Activated CD4-positive, alpha-beta T cell treated with anti-CD3 and anti-CD28 coated beads, Interleukin-2, amount 50 U/mL, for 1 hour (primary cell): Measurements from ENCODE around the gene CDH4.

ENCODE experiments used
- DNase-seq: peaks from one replicate; pipeline ENCODE4 v3.0.0-alpha.2; 2020

CDH4 gene

GRCh38 chr20:61251529-61252393, at the start of gene CDH4:
CDH4 (plus strand) TSS chr20:61252261.
- DNase-seq, result no peak

- no peak for DNase-seq
Observed at GRCh38 chr20:61203320-61203719, 48.7 kb upstream of the CDH4 start.

GRCh38 chr20:61204206-61204605, 47.9 kb upstream of the CDH4 start:
- DNase-seq, result no peak

DNA sequence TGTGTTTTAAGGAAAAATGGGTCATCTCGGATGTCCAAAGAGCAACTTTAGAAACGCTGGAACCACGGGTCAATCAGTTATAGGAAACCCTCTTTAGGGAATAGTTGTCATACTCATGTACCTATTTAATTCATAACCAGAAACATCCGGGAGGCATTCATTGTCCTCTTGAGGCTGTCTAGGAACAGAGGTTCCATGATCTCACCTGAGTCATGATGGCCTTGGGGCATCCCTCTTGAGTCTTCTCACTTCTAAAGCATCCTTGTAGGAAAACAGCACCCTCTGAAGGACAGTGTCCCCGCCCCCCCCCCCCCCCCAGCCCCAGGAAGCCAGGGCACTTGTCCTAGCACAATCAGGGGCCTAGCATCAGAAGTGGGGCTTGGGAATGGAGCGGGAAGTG, 46.3 kb upstream of the CDH4 start:
- DNase-seq, result no peak

DNA sequence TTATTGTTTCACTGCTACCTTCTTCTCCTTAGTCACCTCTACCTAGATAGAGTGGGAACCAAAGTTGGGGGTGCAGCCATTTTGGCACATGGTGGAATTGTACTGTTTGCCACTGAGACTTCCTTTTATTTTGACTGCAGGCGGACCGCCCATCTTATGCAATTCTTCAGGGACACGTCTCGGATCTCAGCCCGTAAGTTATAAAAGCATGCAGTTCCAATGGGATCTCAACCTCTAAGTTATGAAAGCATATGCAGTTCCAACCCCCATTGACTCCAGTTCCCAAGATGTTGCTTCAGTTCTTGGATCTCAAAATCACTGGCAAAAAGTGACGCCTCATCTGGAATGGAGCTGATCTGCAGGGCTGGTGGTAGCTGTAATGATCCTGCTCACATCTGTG, 41.2 kb upstream of the CDH4 start:
- DNase-seq, result no peak

DNA sequence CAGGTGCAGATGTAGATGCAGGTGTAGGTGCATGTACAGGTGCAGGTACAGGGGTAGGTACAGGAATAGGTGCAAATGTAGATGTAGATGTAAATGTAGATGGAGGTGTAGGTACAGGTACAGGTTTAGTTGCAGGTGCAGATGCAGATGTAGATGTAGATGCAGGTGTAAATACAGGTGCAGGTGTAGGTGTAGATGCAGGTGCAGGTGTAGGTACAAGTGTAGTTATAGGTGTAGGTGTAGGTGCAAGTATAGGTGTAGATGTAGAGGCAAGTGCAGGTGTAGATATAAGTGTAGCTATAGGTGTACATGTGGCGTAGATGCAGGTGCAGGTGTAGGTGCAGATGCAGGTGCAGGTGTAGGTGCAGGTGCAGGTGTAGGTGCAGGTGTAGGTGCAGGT, 34.2 kb upstream of the CDH4 start:
- no peak for DNase-seq

- DNase-seq, result no peak
Observed at GRCh38 chr20:61219021-61219431, 33.0 kb upstream of the CDH4 start.

DNA sequence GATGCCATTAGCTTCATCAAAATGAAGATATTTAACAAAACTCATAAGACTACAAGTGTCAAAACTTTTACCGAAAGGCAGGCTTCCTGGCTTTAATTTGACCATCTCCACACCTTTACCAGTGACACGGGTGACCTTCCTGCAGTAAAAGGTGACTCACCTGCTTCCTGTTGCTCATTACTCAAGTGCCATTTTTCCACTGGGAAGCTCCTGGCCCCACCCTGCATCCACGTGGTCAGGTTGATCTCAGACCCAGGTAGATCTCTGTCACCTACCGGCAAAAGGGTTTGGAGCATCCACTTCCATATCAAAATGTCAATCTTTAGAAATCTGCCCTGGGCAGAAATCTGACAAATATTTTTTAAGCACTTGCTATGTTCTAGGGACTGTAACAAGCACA, 31.9 kb upstream of the CDH4 start:
- DNase-seq, result no peak

- DNase-seq, result no peak
Observed at GRCh38 chr20:61220626-61221325, 31.3 kb upstream of the CDH4 start.

DNA sequence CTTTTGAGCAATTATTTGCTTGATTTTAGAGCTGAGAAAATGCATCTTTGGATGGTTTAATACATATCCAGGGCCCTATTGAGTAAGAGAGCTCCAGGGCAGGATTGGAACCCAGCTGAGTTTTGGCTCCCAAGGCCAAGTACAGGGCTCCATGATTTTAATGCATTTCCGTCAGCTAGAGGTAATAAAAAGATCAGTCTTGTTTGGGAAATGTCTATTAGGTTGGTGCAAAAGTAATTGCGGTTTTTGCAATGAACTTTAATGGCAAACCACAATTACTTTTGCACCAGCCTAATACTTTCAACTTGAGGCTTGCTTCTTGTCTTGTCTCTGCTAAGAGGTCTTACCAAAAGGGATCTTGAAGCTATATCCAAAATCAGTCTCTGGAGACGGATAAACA, 29.4 kb upstream of the CDH4 start:
- no peak for DNase-seq

- DNase-seq, result no peak
Observed at GRCh38 chr20:61223121-61223520, 28.9 kb upstream of the CDH4 start.

GRCh38 chr20:61230166-61230565, 21.9 kb upstream of the CDH4 start:
- no peak for DNase-seq

- DNase-seq, result no peak
Observed at GRCh38 chr20:61233590-61233989, 18.5 kb upstream of the CDH4 start.

DNA sequence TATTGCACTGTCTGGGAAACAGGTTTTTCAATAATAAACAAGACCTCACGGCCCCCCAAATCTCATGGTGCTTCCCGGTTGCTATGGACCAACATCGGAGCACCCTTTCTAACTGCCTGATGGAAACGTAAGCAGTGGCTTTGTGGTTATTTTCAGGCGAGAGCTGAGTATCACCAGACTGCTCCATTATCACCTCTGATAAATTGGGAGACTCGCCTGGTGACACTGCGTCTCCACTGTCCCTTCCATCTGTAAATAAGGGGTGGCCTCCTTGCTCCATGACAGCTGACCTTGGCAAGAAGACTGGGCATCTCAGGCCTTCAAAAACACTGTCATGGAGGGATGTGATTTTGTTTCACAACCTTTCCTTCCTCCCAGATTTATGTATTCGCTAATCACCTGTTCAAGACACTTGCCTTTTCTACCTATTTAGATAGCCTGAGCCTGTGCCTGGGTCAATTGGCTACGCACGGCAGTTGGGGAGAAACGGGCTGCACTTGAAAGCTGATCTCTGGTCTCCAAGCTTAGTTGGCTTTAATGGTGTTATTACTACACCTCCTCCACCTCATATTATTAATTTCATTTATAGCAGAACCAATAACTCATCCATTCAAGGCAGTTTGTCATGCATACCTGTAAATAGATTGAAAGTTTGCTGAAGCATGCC, 17.7 kb upstream of the CDH4 start:
- DNase-seq, result no peak

DNA sequence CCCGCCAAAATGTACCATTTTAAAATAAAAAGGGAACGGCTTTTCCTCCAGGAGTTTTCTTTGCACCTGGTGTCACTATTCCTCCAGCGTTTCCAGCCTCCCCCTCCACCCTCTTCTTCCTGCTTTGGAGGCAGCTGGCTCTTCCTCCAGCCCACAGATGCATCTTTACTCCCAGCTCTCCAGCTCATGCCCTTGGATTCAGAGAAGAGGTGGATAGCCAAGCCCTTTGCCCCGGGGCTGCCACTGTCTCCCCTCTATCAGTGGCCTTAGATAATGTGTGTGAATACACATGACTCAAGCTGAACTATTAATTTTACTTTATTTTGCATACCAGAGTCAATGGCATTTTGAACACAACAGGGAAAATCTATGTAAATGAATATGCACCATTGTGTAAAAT, 15.3 kb upstream of the CDH4 start:
- DNase-seq, result no peak

- no peak for DNase-seq
Observed at GRCh38 chr20:61238813-61239212, 13.2 kb upstream of the CDH4 start.

DNA sequence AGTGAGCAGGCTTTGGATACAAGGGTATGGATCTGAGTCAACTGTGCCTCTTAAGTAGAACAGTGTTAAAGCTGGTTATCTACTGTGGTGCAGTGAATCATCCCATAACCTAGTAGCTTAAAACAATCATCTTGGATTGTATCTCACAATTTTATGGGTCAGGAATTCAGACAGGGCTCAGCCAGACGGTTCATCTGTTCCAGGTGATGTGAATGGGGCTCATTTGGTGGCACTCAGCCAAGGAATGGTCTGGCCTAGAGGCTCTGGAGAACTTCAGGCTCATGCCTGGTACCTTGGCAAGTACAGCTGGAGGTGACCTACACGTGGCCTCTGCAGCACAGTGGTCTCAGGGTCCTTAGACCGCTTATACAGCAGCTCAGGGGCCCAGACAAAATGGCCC, 11.2 kb upstream of the CDH4 start:
- DNase-seq, result no peak

DNA sequence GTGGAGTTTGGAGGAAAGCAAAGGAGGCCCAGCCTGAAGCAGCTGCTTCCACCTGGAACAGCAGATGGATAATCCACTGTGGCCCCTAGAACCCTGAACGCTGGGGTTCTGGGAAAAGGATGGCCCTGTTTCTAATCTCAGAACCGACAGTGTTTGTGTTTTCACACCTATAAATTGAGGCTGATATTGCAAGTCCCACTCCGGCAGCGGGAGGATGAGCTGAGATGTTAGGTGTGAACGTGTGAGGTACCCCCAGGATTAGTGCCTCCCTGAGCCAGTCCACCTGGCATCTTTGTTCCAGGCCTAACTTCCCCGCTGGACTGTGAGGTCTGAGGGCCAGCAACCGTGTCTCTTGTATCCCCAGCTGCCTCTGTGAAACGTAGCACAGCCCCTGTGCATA, 7.8 kb upstream of the CDH4 start:
- DNase-seq, result no peak

DNA sequence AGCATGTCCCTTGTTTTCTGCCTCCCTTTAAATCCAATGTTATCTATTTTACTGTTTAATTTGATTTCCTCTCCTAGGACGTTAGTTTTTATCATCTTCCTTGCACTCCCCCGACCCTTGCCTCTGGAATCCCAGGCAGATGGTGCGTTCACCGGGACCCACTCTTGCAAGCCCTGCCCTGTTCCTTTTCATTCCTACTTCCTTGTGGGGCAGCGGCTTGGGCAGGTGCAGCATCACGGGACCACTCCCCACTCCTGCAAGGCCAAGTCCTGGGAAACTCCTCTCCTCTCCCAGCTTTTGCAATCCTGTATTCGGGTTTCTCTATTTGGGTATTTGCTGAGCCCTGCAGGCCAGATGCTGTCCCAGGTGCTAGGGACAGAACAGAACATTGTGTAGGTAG, 5.8 kb upstream of the CDH4 start:
- DNase-seq, result no peak

GRCh38 chr20:61249626-61250025, 2.4 kb upstream of the CDH4 start:
- DNase-seq, result no peak

DNA sequence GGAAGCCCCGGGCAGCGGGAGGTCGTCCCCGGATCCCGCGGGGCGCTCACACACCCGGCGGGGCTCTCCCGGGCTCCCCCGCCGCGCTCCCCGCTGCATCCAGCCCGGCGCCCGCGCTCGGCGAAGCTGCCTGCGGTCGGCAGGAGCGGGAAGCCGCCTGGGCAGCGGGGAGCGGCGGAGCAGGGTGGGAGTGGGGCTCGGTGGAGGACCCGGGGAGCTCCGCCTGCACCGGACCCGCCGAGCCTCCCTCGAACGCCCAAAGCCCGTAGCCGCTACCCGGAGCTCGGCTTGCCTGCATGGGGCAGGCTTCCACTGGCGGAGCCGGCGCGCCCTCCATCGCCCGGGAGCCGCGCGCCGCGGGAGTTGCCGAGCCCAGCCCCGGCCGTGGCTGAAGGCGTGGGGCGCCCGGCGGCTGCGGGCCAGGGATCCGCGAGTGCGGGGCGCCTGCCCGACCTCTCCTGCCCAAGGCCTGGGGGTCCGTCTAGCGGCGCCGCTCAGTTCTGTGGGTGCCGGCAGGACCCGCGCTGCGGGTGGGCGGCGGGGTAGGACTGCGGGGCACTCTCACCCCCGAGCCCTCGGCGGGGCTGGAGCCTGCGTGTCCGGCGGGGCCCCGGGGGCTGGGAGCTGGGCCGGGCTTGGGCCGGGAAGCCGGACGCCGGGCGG, 671 bp downstream of the CDH4 start:
- DNase-seq, result no peak

DNA sequence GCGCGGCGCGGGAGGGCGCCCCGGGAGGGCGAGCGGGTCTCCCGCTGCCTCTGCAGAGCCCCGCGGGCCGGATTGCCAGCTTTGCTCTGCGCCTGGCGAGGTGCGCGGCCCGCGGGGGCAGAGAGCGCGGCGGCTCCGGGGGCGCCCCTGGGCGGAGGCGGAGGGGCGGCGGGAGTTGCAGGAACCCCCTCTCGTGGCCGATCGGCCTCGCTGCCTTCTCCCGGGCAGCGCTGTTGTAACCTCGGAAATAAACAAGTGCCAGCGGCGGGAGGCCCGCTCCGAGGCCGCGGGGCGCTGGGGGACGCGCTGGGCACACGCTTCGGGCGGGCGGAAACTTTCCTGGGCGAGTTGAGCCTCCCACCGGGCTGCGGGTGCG, 1.2 kb downstream of the CDH4 start:
- no peak for DNase-seq
